Activated T-helper 1 cell treated with Interleukin-2 at 50 U/mL for 16 hours (primary cell): Measurements from ENCODE around the gene BAD.
"Not testable (repeated sequence)": the region's sequence is repeated elsewhere in the genome, so short reads cannot be mapped to it uniquely, and the experiment has no call there.

ENCODE experiments used
- DNase-seq: peaks from one replicate; pipeline ENCODE4 v3.0.0-alpha.2; 2020; ENCODE audit warnings: low read depth

BAD gene

GRCh38 chr11:64314805-64315561, 30.5 kb upstream of the BAD start:
- DNase-seq: no peak

- no peak for DNase-seq
These were observed 29.8 kb upstream of the BAD start for GRCh38 chr11:64314146-64314804.

- DNase-seq: no peak
These were observed 29.2 kb upstream of the BAD start for GRCh38 chr11:64313491-64314145.

- DNase-seq: no peak
These were observed 28.5 kb upstream of the BAD start for GRCh38 chr11:64312947-64313346.

- not testable (repeated sequence) for DNase-seq
These were observed 23.3 kb upstream of the BAD start for GRCh38 chr11:64307795-64308194.

GRCh38 chr11:64306876-64307622, 22.6 kb upstream of the BAD start:
- DNase-seq: no peak

- DNase-seq: no peak
These were observed 22.1 kb upstream of the BAD start for GRCh38 chr11:64306563-64306875.

- DNase-seq: peak; percentile 53
These were observed 21.5 kb upstream of the BAD start for GRCh38 chr11:64305691-64306562.

GRCh38 chr11:64305075-64305690, 20.7 kb upstream of the BAD start, which contains the start of gene ESRRA:
ESRRA (plus strand) TSS chr11:64305524; CDS start chr11:64307180, 1,656 bp downstream.
- DNase-seq: peak; percentile 100

- DNase-seq: peak; percentile 84
These were observed 20.0 kb upstream of the BAD start for GRCh38 chr11:64304316-64305072.

GRCh38 chr11:64304032-64304315, 19.5 kb upstream of the BAD start:
- no peak for DNase-seq

GRCh38 chr11:64303109-64304031, 18.9 kb upstream of the BAD start:
- DNase-seq: no peak

- no peak for DNase-seq
These were observed 15.6 kb upstream of the BAD start, which contains the start of gene CATSPERZ for GRCh38 chr11:64299847-64300648. CATSPERZ (plus strand) TSS chr11:64300358; CDS start chr11:64300411, 53 bp downstream.

- no peak for DNase-seq
These were observed 14.7 kb upstream of the BAD start for GRCh38 chr11:64298966-64299846.

GRCh38 chr11:64297699-64298358, 13.4 kb upstream of the BAD start:
- DNase-seq: no peak

- DNase-seq: no peak
These were observed 12.6 kb upstream of the BAD start for GRCh38 chr11:64296830-64297698.
